B cell (primary cell): ENCODE measurements around the gene ANGPTL5. TPM values are rescaled to one million over a fixed set of nuclear protein-coding genes. Genes with fewer than 3 reads are reported as not detected.

Source experiments
- ATAC-seq: fragments of 200-7000 bp; cut with Tn5 transposase; one replicate; pipeline ENCODE4 v1.10.0; 2021; ENCODE audit warnings: low read depth, mild to moderate bottlenecking, moderate number of reproducible peaks, moderate library complexity
- CTCF ChIA-PET: fragments of 350-600 bp; sonication (Branson Sonifier 250); formaldehyde crosslinking; loops from one replicate; lab custom pipeline; 2021; ENCODE audit warnings: antibody characterized with exemption, inconsistent platforms; lab: Charles Lee
- POLR2A ChIA-PET: fragments of 350-600 bp; sonication (Branson Sonifier 250); formaldehyde crosslinking; loops from one replicate; lab custom pipeline; 2021; ENCODE audit warnings: antibody characterized with exemption; lab: Charles Lee
- DNase-seq: peaks from one replicate; pipeline ENCODE4 v3.0.0; 2013
- H2AFZ ChIP-seq: 2 replicates; pipeline ENCODE4 v1.6.1; 2012; ENCODE audit warnings: mild to moderate bottlenecking, low read depth, low read length; ENCODE audit not compliant: insufficient read depth, poor library complexity, severe bottlenecking
- H3K27ac ChIP-seq, 2 donors: 1 replicate in 1 of 2; 2 replicates in 1 of 2; pipeline ENCODE4 v1.5.1; 2012 to 2013; ENCODE audit warnings: low read length in 2 of 2, mild to moderate bottlenecking in 2 of 2, moderate library complexity in 1 of 2
- H3K27me3 ChIP-seq, 4 experiments: fragments of 200-600 bp in 1 of 4; sonication (generic) in 1 of 4; replicated peaks in 1 of 4; 1 replicate in 2 of 4; 2 replicates in 2 of 4; pipeline versions ENCODE4 v1.6.1 to v1.7.0; 2013 to 2016; ENCODE audit warnings: low read length in 3 of 4, mild to moderate bottlenecking in 2 of 4, mixed read lengths in 1 of 4, moderate library complexity in 1 of 4; ENCODE audit not compliant: insufficient read depth in 4 of 4, control insufficient read depth in 3 of 4; ENCODE audit errors: control extremely low read depth in 1 of 4
- H3K36me3 ChIP-seq, 2 experiments: replicated peaks in 1 of 2; 1 replicate in 1 of 2; 2 replicates in 1 of 2; pipeline versions ENCODE4 v1.6.1 to v1.7.1; 2013; ENCODE audit warnings: low read length in 1 of 2; ENCODE audit not compliant: insufficient read depth in 2 of 2, control insufficient read depth in 1 of 2; ENCODE audit errors: control extremely low read depth in 1 of 2, extremely low read depth in 1 of 2
- H3K4me1 ChIP-seq, 2 donors: fragments of 200-600 bp in 1 of 2; sonication (generic) in 1 of 2; 1 replicate in 1 of 2; 2 replicates in 1 of 2; pipeline versions ENCODE4 v1.5.1 to v1.6.1; 2013 to 2017; ENCODE audit warnings: low read length in 2 of 2; ENCODE audit not compliant: control insufficient read depth in 2 of 2, insufficient read depth in 2 of 2
- H3K4me2 ChIP-seq: replicated peaks from 2 replicates; pipeline ENCODE3; 2012; ENCODE audit warnings: mild to moderate bottlenecking, low read depth, low read length; ENCODE audit not compliant: poor library complexity, severe bottlenecking
- H3K4me3 ChIP-seq, 5 experiments: fragments of 200-600 bp in 1 of 5; sonication (generic) in 1 of 5; 1 replicate in 3 of 5; 2 replicates in 2 of 5; pipeline versions ENCODE4 v1.5.1 to v1.7.0; 2011 to 2016; ENCODE audit warnings: low read length in 4 of 5, mild to moderate bottlenecking in 4 of 5, low read depth in 2 of 5, control low read depth in 1 of 5, moderate library complexity in 1 of 5; ENCODE audit not compliant: insufficient read depth in 1 of 5; ENCODE audit errors: control extremely low read depth in 1 of 5, extremely low read depth in 1 of 5
- H3K79me2 ChIP-seq: fragments of 200-600 bp; sonication (generic); one replicate; pipeline ENCODE4 v1.6.0; 2016; ENCODE audit warnings: low read length; ENCODE audit not compliant: control insufficient read depth, insufficient read depth
- H3K9ac ChIP-seq: fragments of 200-600 bp; sonication (generic); 2 replicates; pipeline ENCODE4 v1.6.1; 2017; ENCODE audit warnings: mild to moderate bottlenecking, low read length, moderate library complexity
- H3K9me3 ChIP-seq, 3 donors: one replicate each; pipeline versions ENCODE4 v1.6.1 to v1.7.1; 2013; ENCODE audit warnings: low read length in 2 of 3; ENCODE audit not compliant: control insufficient read depth in 2 of 3, insufficient read depth in 1 of 3; ENCODE audit errors: control extremely low read depth in 1 of 3
- H4K20me1 ChIP-seq: 2 replicates; pipeline ENCODE4 v1.6.0; 2012; ENCODE audit warnings: mild to moderate bottlenecking, low read length; ENCODE audit not compliant: insufficient read depth, control insufficient read depth, poor library complexity, severe bottlenecking
- H3K27ac Mint-ChIP-seq: one replicate; pipeline ENCODE4 v1.8.0; 2021; ENCODE audit warnings: mixed read lengths
- H3K27me3 Mint-ChIP-seq: one replicate; pipeline ENCODE4 v1.8.0; 2021; ENCODE audit warnings: mixed read lengths
- H3K4me1 Mint-ChIP-seq: one replicate; pipeline ENCODE4 v1.8.0; 2021; ENCODE audit warnings: mixed read lengths
- H3K4me3 Mint-ChIP-seq: one replicate; pipeline ENCODE4 v1.8.0; 2021; ENCODE audit warnings: mixed read lengths
- H3K9me3 Mint-ChIP-seq: one replicate; pipeline ENCODE4 v1.8.0; 2022; ENCODE audit warnings: mixed read lengths; ENCODE audit not compliant: insufficient read depth
- EZH2 ChIP-seq: IDR thresholded peaks from 2 replicates; pipeline ENCODE4 v1.6.1; 2012; ENCODE audit warnings: borderline replicate concordance, low read depth, mild to moderate bottlenecking, moderate library complexity, low read length; ENCODE audit not compliant: insufficient read depth, poor library complexity, severe bottlenecking
- WGBS: methylation state at CpG from one replicate; pipeline ENCODE4 v1.1.5; 2013; ENCODE audit warnings: missing lambda C conversion rate; ENCODE audit not compliant: insufficient coverage; 5-methylcytosine and 5-hydroxymethylcytosine counted together
- intact Hi-C: fragments of 100-400 bp; cut with micrococcal nuclease; formaldehyde crosslinking; loops from one replicate; pipeline ENCODE4 v1.10.0; 2022
- polyA plus RNA-seq: library from polyadenylated mRNA; depleted of rRNA; stranded (reverse); fragments of >200 nt; gene quantifications from 2 replicates; pipeline ENCODE4 v1.2.3, GENCODE V29; 2012
- total RNA-seq, 2 donors: library from RNA; stranded (reverse); fragments of 120-200 nt in 1 of 2; gene quantifications; 1 replicate in 1 of 2; 2 replicates in 1 of 2; pipeline versions ENCODE4 v1.2.3 to v1.2.4, GENCODE V29; 2013 to 2022
- TF ChIP-seq, protein P1 (sequence below): fragments of 200-600 bp; IDR thresholded peaks from one replicate; pipeline ENCODE4 v1.8.0; 2022; ENCODE audit warnings: antibody characterized with exemption, mild to moderate bottlenecking

The ANGPTL5 gene
- total and polyA plus RNA-seq, 2 donors (not counting 1 experiment from before 2014, with no cell fraction given) = not detected

GRCh38 chr11:101955278-101955677 lies 39.0 kb upstream of the ANGPTL5 start:
- H3K36me3 ChIP-seq = no peaks in the 10 kb centered on the region
- intact Hi-C loops = no loop called here
- no peaks in the 10 kb centered on the region for H3K9me3 ChIP-seq
- no peaks in the 10 kb centered on the region for H3K4me1 Mint-ChIP-seq
- no peaks in the 10 kb centered on the region for H3K79me2 ChIP-seq
- ATAC-seq = no peak
- WGBS = no CpG with 5 or more reads among the region's 3 CpGs
- no peak overlapping the region for H2AFZ ChIP-seq
- no peaks in the 10 kb centered on the region for H4K20me1 ChIP-seq
- H3K27ac Mint-ChIP-seq = no peak overlapping the region
- ChIA-PET POLR2A (no interaction called here), CTCF (no interaction called here)
- H3K27ac ChIP-seq = no peak overlapping the region
- H3K27me3 Mint-ChIP-seq = no peaks in the 10 kb centered on the region
- no peak overlapping the region for H3K4me3 Mint-ChIP-seq
- H3K27me3 ChIP-seq = no peaks in the 10 kb centered on the region
- TF ChIP-seq EZH2 = no peak
- TF ChIP-seq, protein P1, sequence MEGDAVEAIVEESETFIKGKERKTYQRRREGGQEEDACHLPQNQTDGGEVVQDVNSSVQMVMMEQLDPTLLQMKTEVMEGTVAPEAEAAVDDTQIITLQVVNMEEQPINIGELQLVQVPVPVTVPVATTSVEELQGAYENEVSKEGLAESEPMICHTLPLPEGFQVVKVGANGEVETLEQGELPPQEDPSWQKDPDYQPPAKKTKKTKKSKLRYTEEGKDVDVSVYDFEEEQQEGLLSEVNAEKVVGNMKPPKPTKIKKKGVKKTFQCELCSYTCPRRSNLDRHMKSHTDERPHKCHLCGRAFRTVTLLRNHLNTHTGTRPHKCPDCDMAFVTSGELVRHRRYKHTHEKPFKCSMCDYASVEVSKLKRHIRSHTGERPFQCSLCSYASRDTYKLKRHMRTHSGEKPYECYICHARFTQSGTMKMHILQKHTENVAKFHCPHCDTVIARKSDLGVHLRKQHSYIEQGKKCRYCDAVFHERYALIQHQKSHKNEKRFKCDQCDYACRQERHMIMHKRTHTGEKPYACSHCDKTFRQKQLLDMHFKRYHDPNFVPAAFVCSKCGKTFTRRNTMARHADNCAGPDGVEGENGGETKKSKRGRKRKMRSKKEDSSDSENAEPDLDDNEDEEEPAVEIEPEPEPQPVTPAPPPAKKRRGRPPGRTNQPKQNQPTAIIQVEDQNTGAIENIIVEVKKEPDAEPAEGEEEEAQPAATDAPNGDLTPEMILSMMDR = no peak
- no peak overlapping the region for H3K9ac ChIP-seq
- H3K4me1 ChIP-seq = no peaks in the 10 kb centered on the region
- H3K9me3 Mint-ChIP-seq = no peaks in the 10 kb centered on the region
- no peak overlapping the region for H3K4me3 ChIP-seq
- H3K4me2 ChIP-seq = no peak overlapping the region
- no peak for DNase-seq

DNA sequence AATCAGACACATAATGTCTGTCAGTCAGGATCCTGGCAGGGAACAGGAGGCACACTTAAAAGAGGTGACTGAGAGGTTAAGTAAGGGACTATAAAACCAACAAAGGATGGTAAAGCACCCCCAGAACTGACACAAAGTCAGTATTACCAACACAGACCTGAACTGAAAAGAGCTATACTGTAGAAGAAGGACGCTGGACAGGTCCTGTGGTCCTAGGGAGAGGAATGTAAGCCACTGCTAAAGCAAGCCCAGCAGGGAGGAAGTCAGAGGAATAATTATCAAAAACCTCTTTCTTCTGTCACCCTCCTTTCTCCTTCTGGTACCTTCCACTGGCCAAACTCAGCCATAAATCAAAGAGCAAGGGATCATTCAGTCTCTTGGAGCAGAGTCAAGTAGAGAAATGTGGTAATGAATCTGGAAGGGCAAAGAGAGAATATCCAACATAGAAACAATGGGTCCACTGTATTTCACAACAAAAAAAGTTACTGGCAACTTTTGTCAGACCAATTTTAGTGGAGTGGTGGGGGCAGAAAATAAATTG lies 33.4 kb upstream of the ANGPTL5 start:
- Histone ChIP-seq H4K20me1 (no peaks in the 10 kb centered on the region), H3K4me1 (no peaks in the 10 kb centered on the region), H3K36me3 (no peaks in the 10 kb centered on the region), H3K9ac (no peak overlapping the region), H3K4me3 (no peak overlapping the region), H3K79me2 (no peaks in the 10 kb centered on the region), H3K4me2 (no peak overlapping the region), H3K27me3 (no peaks in the 10 kb centered on the region), H2AFZ (no peak overlapping the region), H3K9me3 (no peaks in the 10 kb centered on the region), H3K27ac (no peak overlapping the region)
- intact Hi-C loops = no loop called here
- Mint-ChIP-seq H3K4me1 (no peaks in the 10 kb centered on the region), H3K27me3 (no peaks in the 10 kb centered on the region), H3K4me3 (no peak overlapping the region), H3K27ac (no peak overlapping the region), H3K9me3 (no peaks in the 10 kb centered on the region)
- ATAC-seq (no peak), DNase-seq (no peak)
- no CpG with 5 or more reads among the region's 1 CpG for WGBS
- CTCF ChIA-PET = no interaction called here
- POLR2A ChIA-PET = no interaction called here
- TF ChIP-seq EZH2 = no peak
- TF ChIP-seq, protein P1 = no peak
